Testis (tissue), 2 donors: ENCODE data around the gene SPAG9.

Experiments used
- CTCF ChIP-seq, 3 experiments: fragments of 450-650 bp in 2 of 3; fragments of 200-600 bp in 1 of 3; sonication (generic) in 1 of 3; IDR thresholded peaks; one replicate each; pipeline ENCODE4 v1.5.1; 2016 to 2019; ENCODE audit warnings: antibody characterized with exemption in 3 of 3, mild to moderate bottlenecking in 2 of 3, moderate library complexity in 1 of 3
- POLR2A ChIP-seq: fragments of 450-650 bp; IDR thresholded peaks from one replicate; pipeline ENCODE4 v1.6.1; 2017; ENCODE audit warnings: antibody characterized with exemption, mild to moderate bottlenecking, moderate library complexity

GRCh38 chr17:50959341-50959740 is 161.3 kb downstream of the SPAG9 start:
- TF ChIP-seq CTCF (IDR thresholded peaks at IDR 0.05) (no peak), POLR2A (no peak)
